HG03354 (cell line): Measurements from ENCODE around the gene RPA3.
"Not testable (repeated sequence)": the region's sequence is repeated elsewhere in the genome, so short reads cannot be mapped to it uniquely, and the experiment has no call there.

Source experiments
- ATAC-seq: cut with Tn5 transposase; IDR thresholded peaks from one replicate; pipeline ENCODE4 v1.9.1; 2021; ENCODE audit warnings: mild to moderate bottlenecking; ENCODE audit not compliant: unreplicated experiment, poor library complexity, severe bottlenecking

RPA3 gene

GRCh38 chr7:7698930-7699329 lies 19.5 kb downstream of the RPA3 start:
- no peak for ATAC-seq

- no peak for ATAC-seq
Measured at GRCh38 chr7:7696458-7697119, 21.8 kb downstream of the RPA3 start.

- no peak for ATAC-seq
Measured at GRCh38 chr7:7695111-7695817, 23.1 kb downstream of the RPA3 start.

GRCh38 chr7:7694542-7694941 lies 23.9 kb downstream of the RPA3 start:
- no peak for ATAC-seq

- no peak for ATAC-seq
Measured at GRCh38 chr7:7693881-7694280, 24.5 kb downstream of the RPA3 start.

GRCh38 chr7:7688956-7689355 lies 29.5 kb downstream of the RPA3 start:
- no peak for ATAC-seq

GRCh38 chr7:7688310-7688709 lies 30.1 kb downstream of the RPA3 start:
- no peak for ATAC-seq

GRCh38 chr7:7687800-7688199 lies 30.6 kb downstream of the RPA3 start:
- no peak for ATAC-seq

- no peak for ATAC-seq
Measured at GRCh38 chr7:7686811-7687508, 31.4 kb downstream of the RPA3 start.

GRCh38 chr7:7682861-7683260 lies 35.5 kb downstream of the RPA3 start:
- ATAC-seq: no peak

GRCh38 chr7:7681936-7682329 lies 36.5 kb downstream of the RPA3 start:
- no peak for ATAC-seq

- peak; percentile 89 for ATAC-seq
Measured at GRCh38 chr7:7681191-7681935, 37.0 kb downstream of the RPA3 start.

- not testable (repeated sequence) for ATAC-seq
Measured at GRCh38 chr7:7679640-7680039, 38.8 kb downstream of the RPA3 start.

GRCh38 chr7:7675686-7676085 lies 42.7 kb downstream of the RPA3 start:
- ATAC-seq: no peak

GRCh38 chr7:7673240-7673550 lies 45.2 kb downstream of the RPA3 start:
- ATAC-seq: no peak

- ATAC-seq: no peak
Measured at GRCh38 chr7:7672545-7673239, 45.7 kb downstream of the RPA3 start.

GRCh38 chr7:7671361-7671760 lies 47.0 kb downstream of the RPA3 start:
- no peak for ATAC-seq

- no peak for ATAC-seq
Measured at GRCh38 chr7:7670490-7670889, 47.9 kb downstream of the RPA3 start.

GRCh38 chr7:7668706-7669105 lies 49.7 kb downstream of the RPA3 start:
- no peak for ATAC-seq

- ATAC-seq: no peak
Measured at GRCh38 chr7:7667187-7667586, 51.2 kb downstream of the RPA3 start.
